Lung microvascular endothelial cell (primary cell): ENCODE data around the gene RELN. TPM values are rescaled to one million over a fixed set of nuclear protein-coding genes. Genes with fewer than 3 reads are reported as not detected.

Source experiments
- DNase-seq, 2 donors: peaks; one replicate each; pipeline versions ENCODE4 v3.0.0 to v3.0.0-alpha.2; 2010; ENCODE audit warnings: low read depth in 2 of 2
- total RNA-seq: library from RNA; depleted of rRNA; stranded (reverse); fragments of >200 nt; gene quantifications from 2 replicates; pipeline ENCODE4 v1.2.1, GENCODE V29; 2014

Gene RELN
- total RNA-seq, 1 donor from 2014 or later: 1,451 TPM

- peak in 1 of 2 donors; percentile 38 for DNase-seq
Measured at GRCh38 chr7:103990991-103991390, 1.5 kb upstream of the RELN start.

- DNase-seq: peak; percentile 58 to 87
Measured at GRCh38 chr7:103989785-103990767, 618 bp upstream of the RELN start.

GRCh38 chr7:103988468-103989199 lies 824 bp downstream of the RELN start:
- DNase-seq: peak; percentile 16 to 43

GRCh38 chr7:103987451-103987850 lies 2.0 kb downstream of the RELN start:
- peak in 1 of 2 donors; percentile 30 for DNase-seq

- DNase-seq: no peak
Measured at GRCh38 chr7:103985565-103986126, 3.8 kb downstream of the RELN start.

GRCh38 chr7:103984050-103984449 lies 5.4 kb downstream of the RELN start:
- DNase-seq: no peak

- no peak for DNase-seq
Measured at GRCh38 chr7:103983201-103983977, 6.1 kb downstream of the RELN start.

GRCh38 chr7:103981003-103981423 lies 8.4 kb downstream of the RELN start:
- DNase-seq: peak in 1 of 2 donors; percentile 62

- DNase-seq: no peak
Measured at GRCh38 chr7:103972779-103973434, 16.6 kb downstream of the RELN start.

GRCh38 chr7:103967401-103967800 lies 22.1 kb downstream of the RELN start:
- no peak for DNase-seq

GRCh38 chr7:103966593-103967277 lies 22.7 kb downstream of the RELN start:
- DNase-seq: no peak

- DNase-seq: no peak
Measured at GRCh38 chr7:103964269-103964668, 25.2 kb downstream of the RELN start.

GRCh38 chr7:103962070-103962469 lies 27.4 kb downstream of the RELN start:
- no peak for DNase-seq

- DNase-seq: no peak
Measured at GRCh38 chr7:103958284-103958818, 31.1 kb downstream of the RELN start.

- DNase-seq: no peak
Measured at GRCh38 chr7:103955985-103956384, 33.5 kb downstream of the RELN start.

- DNase-seq: no peak
Measured at GRCh38 chr7:103952408-103952807, 37.0 kb downstream of the RELN start.

- DNase-seq: no peak
Measured at GRCh38 chr7:103951311-103951710, 38.1 kb downstream of the RELN start.

GRCh38 chr7:103949374-103949773 lies 40.1 kb downstream of the RELN start:
- no peak for DNase-seq

GRCh38 chr7:103947026-103947655 lies 42.3 kb downstream of the RELN start:
- DNase-seq: no peak
